ENCODE measurements around the gene PPFIBP1.
"Not testable (repeated sequence)": the region's sequence is repeated elsewhere in the genome, so short reads cannot be mapped to it uniquely, and the experiment has no call there.

The PPFIBP1 gene

GRCh38 chr12:27732281-27732680 is 208.3 kb downstream of the PPFIBP1 start:
- peak; percentile 22 for DNase-seq

- peak; percentile 38 for DNase-seq
These were observed 209.1 kb downstream of the PPFIBP1 start for GRCh38 chr12:27733052-27733656.

GRCh38 chr12:27733791-27734190 is 209.8 kb downstream of the PPFIBP1 start:
- DNase-seq = no peak

- DNase-seq = not testable (repeated sequence)
These were observed 210.3 kb downstream of the PPFIBP1 start for GRCh38 chr12:27734321-27734720.

- DNase-seq = no peak
These were observed 219.6 kb downstream of the PPFIBP1 start for GRCh38 chr12:27743601-27744000.
